ENCODE measurements around the gene OAF. TPM values are rescaled to one million over a fixed set of nuclear protein-coding genes. Genes with fewer than 3 reads are reported as not detected.

OAF gene
- total RNA-seq, 2 donors from 2014 or later: 1.7 to 3.6 TPM

DNA sequence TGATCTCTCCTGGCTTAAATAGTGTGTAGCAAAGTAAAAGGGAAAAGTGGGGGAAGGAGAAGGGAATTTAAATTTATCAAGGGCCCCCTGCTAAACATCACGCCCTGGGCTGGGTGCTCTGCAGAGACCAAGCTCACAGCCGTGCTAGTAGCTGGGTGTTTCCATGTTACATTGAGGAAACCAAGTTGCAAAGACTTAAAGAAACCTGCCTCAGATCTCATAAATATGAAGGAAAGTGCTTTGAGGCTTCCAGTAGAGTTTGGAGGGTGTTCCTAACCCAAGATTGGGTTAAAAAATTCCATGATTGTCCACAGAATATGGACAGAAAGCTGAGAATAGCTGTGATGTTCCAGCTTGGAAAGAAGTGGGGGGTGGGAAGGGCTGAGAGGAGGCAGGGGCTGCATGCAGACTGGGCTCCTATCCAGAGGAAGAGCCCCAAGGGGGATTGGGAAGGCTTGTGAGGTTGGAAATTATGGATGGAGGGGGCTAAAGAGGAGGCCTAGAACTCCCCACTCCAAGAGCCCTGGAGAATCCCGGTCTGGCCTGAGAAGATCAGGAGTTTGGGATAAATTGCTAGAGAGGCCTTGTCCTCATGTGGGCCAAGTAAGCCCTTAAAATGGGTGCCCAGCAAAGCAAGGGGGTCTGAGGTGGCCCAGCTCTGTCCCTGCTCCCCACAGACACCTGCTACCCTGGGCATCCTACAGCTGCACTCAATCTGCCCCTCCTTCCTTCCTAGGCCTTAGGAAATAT, 25.0 kb upstream of the OAF start:
- H3K27me3 Mint-ChIP-seq (ENCODE audit: insufficient read depth): peaks cover 41% of the 10 kb centered on the region
- DNase-seq: peak; percentile 30
- H3K4me1 Mint-ChIP-seq: peaks cover 2% of the 10 kb centered on the region
- Histone ChIP-seq H3K9me3 (ENCODE audit: control insufficient read depth, low read length) (no peaks in the 10 kb centered on the region), H3K4me1 (ENCODE audit: control insufficient read depth, insufficient read depth, low read length) (no peaks in the 10 kb centered on the region), H3K9ac (ENCODE audit: extremely low read depth, low read length, poor library complexity, severe bottlenecking) (no peak overlapping the region), H3K27ac (ENCODE audit: low read depth, low read length) (no peak overlapping the region), H3K36me3 (ENCODE audit: control insufficient read depth, insufficient read depth, low read length) (no peaks in the 10 kb centered on the region), H3K27me3 (ENCODE audit: control insufficient read depth, insufficient read depth, low read length, poor library complexity, severe bottlenecking) (no peaks in the 10 kb centered on the region), H3K4me3 (ENCODE audit: low read length) (no peak overlapping the region)
- TF ChIP-seq, protein P1, sequence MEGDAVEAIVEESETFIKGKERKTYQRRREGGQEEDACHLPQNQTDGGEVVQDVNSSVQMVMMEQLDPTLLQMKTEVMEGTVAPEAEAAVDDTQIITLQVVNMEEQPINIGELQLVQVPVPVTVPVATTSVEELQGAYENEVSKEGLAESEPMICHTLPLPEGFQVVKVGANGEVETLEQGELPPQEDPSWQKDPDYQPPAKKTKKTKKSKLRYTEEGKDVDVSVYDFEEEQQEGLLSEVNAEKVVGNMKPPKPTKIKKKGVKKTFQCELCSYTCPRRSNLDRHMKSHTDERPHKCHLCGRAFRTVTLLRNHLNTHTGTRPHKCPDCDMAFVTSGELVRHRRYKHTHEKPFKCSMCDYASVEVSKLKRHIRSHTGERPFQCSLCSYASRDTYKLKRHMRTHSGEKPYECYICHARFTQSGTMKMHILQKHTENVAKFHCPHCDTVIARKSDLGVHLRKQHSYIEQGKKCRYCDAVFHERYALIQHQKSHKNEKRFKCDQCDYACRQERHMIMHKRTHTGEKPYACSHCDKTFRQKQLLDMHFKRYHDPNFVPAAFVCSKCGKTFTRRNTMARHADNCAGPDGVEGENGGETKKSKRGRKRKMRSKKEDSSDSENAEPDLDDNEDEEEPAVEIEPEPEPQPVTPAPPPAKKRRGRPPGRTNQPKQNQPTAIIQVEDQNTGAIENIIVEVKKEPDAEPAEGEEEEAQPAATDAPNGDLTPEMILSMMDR (conservative IDR thresholded peaks at IDR 0.05): no peak
- H3K4me3 Mint-ChIP-seq: no peak overlapping the region
- peaks cover 7% of the 10 kb centered on the region for H3K9me3 Mint-ChIP-seq
- 92 to 100% methylated on average over 1 to 3 of the region's 3 CpGs for WGBS, 2 experiments (ENCODE audit: insufficient coverage in 1 of 2, insufficient read length in 1 of 2)
- no peak overlapping the region for H3K27ac Mint-ChIP-seq
- H3K36me3 Mint-ChIP-seq (ENCODE audit: low read depth): no peaks in the 10 kb centered on the region

DNA sequence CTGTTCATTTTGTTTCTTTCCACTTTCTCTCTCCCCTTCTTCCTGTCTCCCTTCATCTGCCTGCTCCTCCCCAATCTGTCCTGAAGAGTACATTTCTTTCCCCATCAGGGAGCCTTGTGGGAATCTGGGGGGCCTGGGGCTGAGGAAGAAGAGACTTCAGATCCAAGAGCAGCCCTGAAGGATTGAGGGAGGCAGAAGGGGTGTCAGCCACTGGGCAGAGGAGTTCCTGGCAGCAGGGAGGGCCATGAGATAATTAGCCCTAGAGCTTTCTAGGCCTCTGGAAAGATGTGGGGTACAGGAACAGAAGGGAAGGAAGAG, 24.4 kb upstream of the OAF start:
- Histone ChIP-seq H3K27ac (ENCODE audit: low read depth, low read length) (no peak overlapping the region), H3K9me3 (ENCODE audit: control insufficient read depth, low read length) (no peaks in the 10 kb centered on the region), H3K4me1 (ENCODE audit: control insufficient read depth, insufficient read depth, low read length) (no peaks in the 10 kb centered on the region), H3K36me3 (ENCODE audit: control insufficient read depth, insufficient read depth, low read length) (no peaks in the 10 kb centered on the region), H3K4me3 (ENCODE audit: low read length) (no peak overlapping the region), H3K9ac (ENCODE audit: extremely low read depth, low read length, poor library complexity, severe bottlenecking) (no peak overlapping the region), H3K27me3 (ENCODE audit: control insufficient read depth, insufficient read depth, low read length, poor library complexity, severe bottlenecking) (no peaks in the 10 kb centered on the region)
- peaks cover 37% of the 10 kb centered on the region for H3K27me3 Mint-ChIP-seq (ENCODE audit: insufficient read depth)
- H3K4me1 Mint-ChIP-seq: peaks cover 2% of the 10 kb centered on the region
- H3K36me3 Mint-ChIP-seq (ENCODE audit: low read depth): no peaks in the 10 kb centered on the region
- TF ChIP-seq, protein P1 (conservative IDR thresholded peaks at IDR 0.05): no peak
- no peak overlapping the region for H3K27ac Mint-ChIP-seq
- no peak overlapping the region for H3K4me3 Mint-ChIP-seq
- H3K9me3 Mint-ChIP-seq: peaks cover 7% of the 10 kb centered on the region
- no peak for DNase-seq

DNA sequence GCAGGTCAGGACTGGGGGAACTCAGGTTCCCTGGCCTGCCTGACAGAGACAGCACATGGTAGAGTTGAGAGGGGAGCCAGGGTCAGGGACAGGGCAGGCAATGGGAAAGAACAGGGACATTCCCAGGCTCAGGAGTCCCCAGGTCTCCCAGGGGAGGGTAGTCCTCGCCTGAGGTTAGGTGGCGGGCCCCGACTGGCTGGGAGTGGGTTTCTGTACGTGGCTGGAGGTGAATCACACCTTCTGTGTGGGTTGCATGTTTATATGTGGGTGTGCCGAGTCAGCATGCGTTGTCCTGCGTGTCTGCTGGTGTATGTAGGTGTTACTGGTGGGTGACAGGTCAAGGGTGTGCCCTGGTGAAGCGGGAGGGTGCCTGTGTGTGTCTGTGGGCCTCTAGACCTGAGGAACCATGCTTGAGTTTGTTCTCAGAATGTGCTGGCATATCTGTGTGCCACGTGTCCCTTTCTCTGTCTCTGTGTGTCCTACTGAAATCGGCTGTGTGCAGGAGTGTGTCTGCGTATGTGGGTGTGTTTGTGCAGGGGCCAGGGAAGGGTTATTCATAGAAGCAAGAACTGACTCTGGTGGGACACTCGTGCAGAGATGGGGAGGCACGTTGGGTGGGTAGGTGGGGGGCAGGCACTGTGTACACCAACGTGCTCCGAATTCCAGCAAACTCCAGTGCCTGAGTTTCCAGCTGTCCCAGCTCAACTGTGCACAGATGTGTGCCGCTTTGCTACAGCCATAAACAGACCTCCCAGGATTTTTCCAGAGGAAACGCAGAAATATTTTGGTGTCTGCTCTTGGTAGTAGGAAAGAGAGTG, 23.8 kb upstream of the OAF start:
- peaks cover 35% of the 10 kb centered on the region for H3K27me3 Mint-ChIP-seq (ENCODE audit: insufficient read depth)
- H3K9me3 Mint-ChIP-seq: peaks cover 7% of the 10 kb centered on the region
- no peak overlapping the region for H3K4me3 Mint-ChIP-seq

More for the DNA sequence above, 23.8 kb upstream of the OAF start:
- H3K27ac Mint-ChIP-seq: no peak overlapping the region
- peaks cover 2% of the 10 kb centered on the region for H3K4me1 Mint-ChIP-seq
- H3K4me1 ChIP-seq (ENCODE audit: control insufficient read depth, insufficient read depth, low read length): no peaks in the 10 kb centered on the region
- TF ChIP-seq, protein P1 (conservative IDR thresholded peaks at IDR 0.05): no peak
- no peaks in the 10 kb centered on the region for H3K9me3 ChIP-seq (ENCODE audit: control insufficient read depth, low read length)
- H3K27ac ChIP-seq (ENCODE audit: low read depth, low read length): no peak overlapping the region
- peak; percentile 38 for DNase-seq
- no peak overlapping the region for H3K4me3 ChIP-seq (ENCODE audit: low read length)
- H3K9ac ChIP-seq (ENCODE audit: extremely low read depth, low read length, poor library complexity, severe bottlenecking): no peak overlapping the region
- no peaks in the 10 kb centered on the region for H3K36me3 ChIP-seq (ENCODE audit: control insufficient read depth, insufficient read depth, low read length)
- no peaks in the 10 kb centered on the region for H3K36me3 Mint-ChIP-seq (ENCODE audit: low read depth)
- WGBS, 2 experiments (ENCODE audit: insufficient coverage in 1 of 2, insufficient read length in 1 of 2): 75 to 80% methylated on average over 5 to 17 of the region's 17 CpGs
- no peaks in the 10 kb centered on the region for H3K27me3 ChIP-seq (ENCODE audit: control insufficient read depth, insufficient read depth, low read length, poor library complexity, severe bottlenecking)
